GM13977 (cell line): ENCODE data around the gene CLDN18.

ENCODE experiments used
- DNase-seq: peaks from one replicate; pipeline ENCODE4 v3.0.0; 2012; ENCODE audit warnings: low spot score
- in situ Hi-C: fragments of 300-500 bp; cut with MboI; formaldehyde crosslinking; loops from one replicate; pipeline ENCODE4 v1.12.0; 2022; ENCODE audit warnings: low sequenced_read_pairs, low pct_unique_long_range_greater_than_20kb, mixed read lengths, inconsistent platforms; ENCODE audit not compliant: unreplicated experiment
- TF ChIP-seq, protein P1 (sequence below): IDR thresholded peaks from 2 replicates; pipeline ENCODE4 v1.5.1; 2012; ENCODE audit warnings: mild to moderate bottlenecking, control low read depth; ENCODE audit not compliant: insufficient read depth; ENCODE audit errors: extremely low read depth, missing control alignments

The CLDN18 gene

DNA sequence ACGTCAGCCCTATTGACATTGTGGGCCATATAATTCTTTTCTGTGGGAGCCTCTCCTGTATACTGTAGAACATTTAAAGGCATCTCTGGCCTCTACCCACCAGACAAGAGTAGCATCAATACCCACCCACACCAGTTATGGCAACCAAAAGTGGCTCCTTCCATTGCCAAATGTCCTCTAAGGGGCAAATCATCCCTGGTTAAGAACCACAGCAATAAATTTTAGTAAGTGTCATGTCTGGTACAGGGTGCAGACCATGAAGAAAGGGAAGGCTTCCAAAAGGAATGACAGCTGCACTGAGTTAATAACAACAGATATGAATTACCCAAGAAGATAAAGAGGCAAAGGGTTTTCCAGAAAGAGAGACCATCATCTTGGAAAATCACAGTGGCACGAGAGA is 6.9 kb upstream of the CLDN18 start:
- TF ChIP-seq, protein P1, sequence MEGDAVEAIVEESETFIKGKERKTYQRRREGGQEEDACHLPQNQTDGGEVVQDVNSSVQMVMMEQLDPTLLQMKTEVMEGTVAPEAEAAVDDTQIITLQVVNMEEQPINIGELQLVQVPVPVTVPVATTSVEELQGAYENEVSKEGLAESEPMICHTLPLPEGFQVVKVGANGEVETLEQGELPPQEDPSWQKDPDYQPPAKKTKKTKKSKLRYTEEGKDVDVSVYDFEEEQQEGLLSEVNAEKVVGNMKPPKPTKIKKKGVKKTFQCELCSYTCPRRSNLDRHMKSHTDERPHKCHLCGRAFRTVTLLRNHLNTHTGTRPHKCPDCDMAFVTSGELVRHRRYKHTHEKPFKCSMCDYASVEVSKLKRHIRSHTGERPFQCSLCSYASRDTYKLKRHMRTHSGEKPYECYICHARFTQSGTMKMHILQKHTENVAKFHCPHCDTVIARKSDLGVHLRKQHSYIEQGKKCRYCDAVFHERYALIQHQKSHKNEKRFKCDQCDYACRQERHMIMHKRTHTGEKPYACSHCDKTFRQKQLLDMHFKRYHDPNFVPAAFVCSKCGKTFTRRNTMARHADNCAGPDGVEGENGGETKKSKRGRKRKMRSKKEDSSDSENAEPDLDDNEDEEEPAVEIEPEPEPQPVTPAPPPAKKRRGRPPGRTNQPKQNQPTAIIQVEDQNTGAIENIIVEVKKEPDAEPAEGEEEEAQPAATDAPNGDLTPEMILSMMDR: no peak
- in situ Hi-C loops: no loop called here

DNA sequence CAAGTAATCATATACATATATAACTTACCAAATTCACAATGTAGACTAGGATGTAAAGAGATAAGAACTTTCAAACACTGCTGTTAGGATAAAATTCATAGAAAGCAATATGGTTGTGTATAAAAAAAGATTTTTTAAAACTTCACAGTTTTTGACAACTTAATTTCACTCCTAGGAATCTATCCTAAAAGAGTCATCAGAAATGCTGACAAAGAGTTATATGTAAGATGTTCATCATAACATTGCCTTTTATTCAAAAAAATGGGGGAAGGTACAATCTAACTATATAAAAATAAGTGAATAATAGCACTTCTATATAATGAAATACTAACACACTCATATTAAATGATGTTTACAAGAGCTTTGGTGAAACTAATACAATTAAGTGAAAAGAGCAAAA is 4.3 kb upstream of the CLDN18 start:
- TF ChIP-seq, protein P1: no peak
- no peak for DNase-seq
- in situ Hi-C loops: no loop called here

More for the DNA sequence above, 6.9 kb upstream of the CLDN18 start:
- DNase-seq: no peak

DNA sequence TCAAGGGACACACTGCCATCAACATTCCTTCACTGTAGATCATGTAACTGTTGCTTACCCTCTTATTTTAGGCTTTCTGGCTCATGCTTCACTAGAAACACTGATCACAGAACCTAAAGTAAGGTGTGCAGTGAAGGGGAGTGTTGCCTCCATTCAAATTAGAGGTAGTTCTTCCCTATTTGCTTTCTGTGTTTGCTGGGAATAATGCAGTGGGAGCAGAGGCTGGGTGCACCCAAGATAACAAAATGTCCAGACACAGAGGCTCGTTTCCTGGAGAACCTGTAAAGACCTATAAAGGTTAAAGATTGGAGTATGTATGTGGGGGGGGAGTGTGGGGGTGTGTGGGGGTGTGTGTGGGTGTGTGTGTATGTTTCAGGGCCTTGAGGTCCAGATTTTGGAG is 2.1 kb upstream of the CLDN18 start:
- in situ Hi-C loops: no loop called here
- no peak for DNase-seq
- TF ChIP-seq, protein P1: no peak

DNA sequence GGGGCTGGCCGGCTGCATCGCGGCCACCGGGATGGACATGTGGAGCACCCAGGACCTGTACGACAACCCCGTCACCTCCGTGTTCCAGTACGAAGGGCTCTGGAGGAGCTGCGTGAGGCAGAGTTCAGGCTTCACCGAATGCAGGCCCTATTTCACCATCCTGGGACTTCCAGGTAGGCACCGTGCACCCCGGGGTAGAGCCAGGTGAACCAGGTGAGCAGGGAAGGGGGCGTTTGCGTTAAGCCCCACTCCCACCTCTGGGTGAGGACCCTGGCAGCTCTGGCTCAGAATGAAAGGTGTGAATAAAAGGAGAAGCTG is 267 bp downstream of the CLDN18 start:
- TF ChIP-seq, protein P1: no peak
- in situ Hi-C loops: no loop called here
- no peak for DNase-seq

DNA sequence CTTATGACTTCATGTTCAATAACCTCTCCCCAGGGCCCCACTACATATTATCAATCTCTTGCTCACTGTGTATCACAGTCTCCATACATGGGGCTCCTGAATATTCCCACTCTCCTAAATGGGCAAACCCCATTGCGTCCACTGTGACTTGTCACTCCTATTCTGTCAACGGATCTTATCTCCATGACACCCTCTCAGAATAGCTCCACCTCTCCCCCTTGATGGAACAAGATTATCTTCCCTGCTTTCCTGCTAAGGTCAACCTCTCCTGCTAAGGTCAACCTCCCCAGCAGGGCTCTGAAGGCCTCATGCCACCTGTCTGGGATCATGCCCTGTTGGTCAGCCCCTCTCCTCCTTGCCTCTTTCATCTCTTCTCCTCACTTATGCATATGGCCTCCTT is 1.8 kb downstream of the CLDN18 start:
- TF ChIP-seq, protein P1: no peak
- in situ Hi-C loops: no loop called here
- DNase-seq: no peak

DNA sequence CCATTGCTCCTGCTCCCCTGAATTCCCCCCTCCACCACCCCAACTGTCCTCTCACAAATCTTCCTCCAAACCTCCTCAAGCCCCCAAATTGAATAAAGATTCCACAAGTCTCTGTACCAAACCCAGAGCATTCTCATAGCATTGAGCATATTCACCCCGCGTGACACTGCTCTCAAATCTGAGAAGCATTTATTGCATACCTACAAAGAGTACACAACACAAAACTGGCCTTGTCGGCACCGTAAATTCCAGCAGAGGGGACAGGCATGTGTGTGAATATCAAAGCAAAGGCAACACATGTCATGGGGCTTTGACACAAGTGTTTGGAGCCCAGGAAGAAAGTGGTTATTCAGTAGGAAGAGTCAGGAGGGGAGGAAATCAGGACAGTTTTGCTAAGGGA is 2.6 kb downstream of the CLDN18 start:
- TF ChIP-seq, protein P1: no peak
- in situ Hi-C loops: no loop called here
- DNase-seq: no peak

DNA sequence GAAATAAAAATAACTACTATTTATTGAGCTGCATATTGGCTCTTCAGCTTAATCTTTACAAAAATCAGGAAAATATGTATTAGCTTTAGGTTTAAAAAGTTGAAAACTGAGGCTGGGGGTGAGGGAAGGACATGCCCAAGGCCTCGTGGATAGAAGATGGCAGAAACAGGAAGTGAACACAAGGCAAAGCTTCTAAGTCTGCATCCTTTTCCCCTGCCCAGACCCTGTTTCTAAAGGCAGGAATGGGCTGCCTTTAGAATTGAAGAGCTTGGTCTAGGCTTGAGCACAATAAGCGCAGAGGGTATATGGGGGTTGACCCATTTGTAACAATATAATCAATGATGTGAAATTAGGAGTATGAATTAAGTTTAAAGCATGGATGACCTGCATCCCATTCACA is 6.1 kb downstream of the CLDN18 start:
- no peak for DNase-seq
- in situ Hi-C loops: no loop called here
- TF ChIP-seq, protein P1: no peak
